Stimulated activated CD8-positive, alpha-beta memory T cell treated with anti-CD3 and anti-CD28 coated beads, Interleukin-15, amount 100 ng/mL, for 4 hours (primary cell): ENCODE measurements around the gene PDZRN4.
"Not testable (repeated sequence)": the region's sequence is repeated elsewhere in the genome, so short reads cannot be mapped to it uniquely, and the experiment has no call there.

Experiments
- DNase-seq, 2 donors: peaks; one replicate each; pipeline ENCODE4 v3.0.0-alpha.2; 2020; ENCODE audit warnings: low read depth in 2 of 2

The PDZRN4 gene

GRCh38 chr12:41511247-41511646 is 323.1 kb downstream of the PDZRN4 start:
- no peak for DNase-seq

GRCh38 chr12:41512497-41512896 is 324.4 kb downstream of the PDZRN4 start:
- no peak for DNase-seq

- no peak for DNase-seq
These were observed 326.1 kb downstream of the PDZRN4 start for GRCh38 chr12:41514021-41514777.

- DNase-seq: no peak
These were observed 326.8 kb downstream of the PDZRN4 start for GRCh38 chr12:41514907-41515306.

- DNase-seq: no peak
These were observed 327.8 kb downstream of the PDZRN4 start for GRCh38 chr12:41515953-41516352.

- no peak for DNase-seq
These were observed 332.7 kb downstream of the PDZRN4 start for GRCh38 chr12:41520869-41521268.

- no peak for DNase-seq
These were observed 333.8 kb downstream of the PDZRN4 start for GRCh38 chr12:41521872-41522379.

GRCh38 chr12:41527062-41527461 is 338.9 kb downstream of the PDZRN4 start:
- no peak for DNase-seq

- no peak for DNase-seq
These were observed 339.5 kb downstream of the PDZRN4 start for GRCh38 chr12:41527534-41528116.

- DNase-seq: no peak
These were observed 340.8 kb downstream of the PDZRN4 start for GRCh38 chr12:41528874-41529273.

GRCh38 chr12:41530441-41530840 is 342.3 kb downstream of the PDZRN4 start:
- DNase-seq: no peak

GRCh38 chr12:41531147-41531829 is 343.2 kb downstream of the PDZRN4 start:
- no peak for DNase-seq

GRCh38 chr12:41532072-41532471 is 344.0 kb downstream of the PDZRN4 start:
- no peak for DNase-seq

GRCh38 chr12:41536813-41537490 is 348.8 kb downstream of the PDZRN4 start:
- DNase-seq: no peak

GRCh38 chr12:41537522-41537921 is 349.4 kb downstream of the PDZRN4 start:
- no peak for DNase-seq

GRCh38 chr12:41545761-41546160 is 357.6 kb downstream of the PDZRN4 start:
- DNase-seq: no peak

- DNase-seq: not testable (repeated sequence)
These were observed 359.0 kb downstream of the PDZRN4 start for GRCh38 chr12:41547071-41547470.

- no peak for DNase-seq
These were observed 360.8 kb downstream of the PDZRN4 start for GRCh38 chr12:41548926-41549325.

- DNase-seq: no peak
These were observed 364.5 kb downstream of the PDZRN4 start for GRCh38 chr12:41552588-41552987.

- no peak for DNase-seq
These were observed 368.1 kb downstream of the PDZRN4 start for GRCh38 chr12:41556176-41556575.

GRCh38 chr12:41557344-41557743 is 369.2 kb downstream of the PDZRN4 start:
- DNase-seq: no peak

- no peak for DNase-seq
These were observed 370.6 kb downstream of the PDZRN4 start for GRCh38 chr12:41558671-41559070.
